GM18502 (cell line): ENCODE measurements around the gene XKR7.
"Not testable (repeated sequence)": the region's sequence is repeated elsewhere in the genome, so short reads cannot be mapped to it uniquely, and the experiment has no call there.

Experiments
- ATAC-seq: cut with Tn5 transposase; IDR thresholded peaks from one replicate; pipeline ENCODE4 v1.9.1; 2021; ENCODE audit warnings: mild to moderate bottlenecking; ENCODE audit not compliant: unreplicated experiment, poor library complexity

The XKR7 gene, protein sequence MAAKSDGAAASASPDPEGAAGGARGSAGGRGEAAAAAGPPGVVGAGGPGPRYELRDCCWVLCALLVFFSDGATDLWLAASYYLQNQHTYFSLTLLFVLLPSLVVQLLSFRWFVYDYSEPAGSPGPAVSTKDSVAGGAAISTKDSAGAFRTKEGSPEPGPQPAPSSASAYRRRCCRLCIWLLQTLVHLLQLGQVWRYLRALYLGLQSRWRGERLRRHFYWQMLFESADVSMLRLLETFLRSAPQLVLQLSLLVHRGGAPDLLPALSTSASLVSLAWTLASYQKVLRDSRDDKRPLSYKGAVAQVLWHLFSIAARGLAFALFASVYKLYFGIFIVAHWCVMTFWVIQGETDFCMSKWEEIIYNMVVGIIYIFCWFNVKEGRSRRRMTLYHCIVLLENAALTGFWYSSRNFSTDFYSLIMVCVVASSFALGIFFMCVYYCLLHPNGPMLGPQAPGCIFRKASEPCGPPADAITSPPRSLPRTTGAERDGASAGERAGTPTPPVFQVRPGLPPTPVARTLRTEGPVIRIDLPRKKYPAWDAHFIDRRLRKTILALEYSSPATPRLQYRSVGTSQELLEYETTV

GRCh38 chr20:31967830-31968249, at the start of gene XKR7:
TSS of gene XKR7 (plus strand) at chr20:31968151. CDS start at chr20:31968176, 25 bp downstream.
- no peak for ATAC-seq

DNA sequence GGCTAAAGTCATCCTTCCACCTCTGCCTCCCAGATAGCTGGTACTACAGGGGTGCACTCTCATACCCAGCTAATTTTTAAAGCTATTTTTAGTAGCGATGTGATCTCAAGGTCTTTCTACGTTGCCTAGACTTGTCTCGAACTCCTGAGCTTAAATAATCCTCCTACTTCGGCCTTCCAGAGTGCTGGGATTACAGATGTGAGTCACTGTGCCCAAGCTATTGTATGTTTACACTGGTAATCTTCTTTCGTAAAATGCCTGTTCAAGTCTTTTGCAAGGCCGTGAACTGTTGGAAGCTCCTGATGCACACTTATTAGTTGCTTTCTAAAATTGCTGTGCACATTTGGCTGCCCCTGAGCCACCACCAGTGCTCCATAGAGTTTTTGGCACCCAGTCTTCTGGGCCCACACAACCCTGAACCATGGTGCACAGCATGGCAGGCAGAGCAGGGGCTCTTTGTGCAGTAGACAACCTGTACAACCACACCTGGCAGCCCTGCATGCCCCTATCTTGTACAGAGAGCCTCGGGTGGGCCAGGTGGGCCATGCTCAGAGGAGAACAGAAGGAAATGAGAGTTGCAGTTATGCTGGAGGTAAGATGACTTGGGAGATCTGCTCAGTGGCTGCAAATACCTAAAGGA, 49.4 kb upstream of the XKR7 start:
- no peak for ATAC-seq

DNA sequence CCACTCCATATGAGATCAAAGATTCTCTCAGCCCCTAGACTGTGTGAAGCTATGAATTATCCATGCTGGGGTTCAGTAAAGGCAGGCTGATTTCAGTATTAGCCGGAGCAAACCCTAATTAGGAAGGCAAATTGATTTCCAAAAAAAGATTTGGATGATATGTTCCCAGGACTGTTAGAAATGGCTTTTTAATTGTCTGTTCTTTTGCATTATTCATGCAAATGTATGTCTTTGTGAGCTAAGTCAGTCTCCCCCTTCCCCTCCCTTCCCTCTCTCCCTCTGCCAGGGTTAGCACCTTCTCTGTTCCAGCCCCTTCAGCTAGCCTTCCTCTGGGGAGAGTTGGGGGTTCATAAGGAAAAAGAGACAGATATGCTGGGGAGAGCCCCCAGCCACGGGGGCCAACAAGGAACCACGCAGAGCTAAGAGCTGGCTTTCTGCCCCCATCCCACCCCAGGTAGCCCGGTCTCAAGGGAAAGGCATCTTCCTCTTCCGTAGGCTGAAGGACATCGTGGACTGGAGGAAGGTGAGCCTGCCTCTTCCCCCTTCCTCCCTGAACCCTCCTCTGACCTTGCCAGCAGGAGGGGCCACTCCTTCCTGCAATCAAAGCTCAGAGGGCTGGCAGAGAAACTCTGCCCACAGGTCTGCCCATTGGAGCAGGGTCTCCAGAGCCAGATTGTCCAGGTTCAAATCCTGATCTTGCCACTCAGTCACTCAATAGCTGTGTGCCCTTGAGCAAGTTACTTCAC, 48.4 kb upstream of the XKR7 start:
- no peak for ATAC-seq

GRCh38 chr20:31920275-31920855, 47.6 kb upstream of the XKR7 start:
- ATAC-seq, result no peak

DNA sequence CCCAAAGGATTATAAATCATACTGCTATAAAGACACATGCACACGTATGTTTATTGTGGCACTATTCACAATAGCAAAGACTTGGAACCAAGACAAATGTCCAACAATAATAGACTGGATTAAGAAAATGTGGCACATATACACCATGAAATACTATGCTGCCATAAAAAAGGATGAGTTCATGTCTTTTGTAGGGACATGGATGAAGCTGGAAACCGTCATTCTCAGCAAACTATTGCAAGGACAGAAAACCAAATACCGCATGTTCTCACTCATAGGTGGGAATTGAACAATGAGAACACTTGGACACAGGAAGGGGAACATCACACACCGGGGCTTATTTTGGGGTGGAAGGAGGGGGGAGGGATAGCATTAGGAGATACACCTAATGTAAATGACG, 46.5 kb upstream of the XKR7 start:
- ATAC-seq, result not testable (repeated sequence)

- no peak for ATAC-seq
These were observed 45.8 kb upstream of the XKR7 start for GRCh38 chr20:31922181-31922580.

DNA sequence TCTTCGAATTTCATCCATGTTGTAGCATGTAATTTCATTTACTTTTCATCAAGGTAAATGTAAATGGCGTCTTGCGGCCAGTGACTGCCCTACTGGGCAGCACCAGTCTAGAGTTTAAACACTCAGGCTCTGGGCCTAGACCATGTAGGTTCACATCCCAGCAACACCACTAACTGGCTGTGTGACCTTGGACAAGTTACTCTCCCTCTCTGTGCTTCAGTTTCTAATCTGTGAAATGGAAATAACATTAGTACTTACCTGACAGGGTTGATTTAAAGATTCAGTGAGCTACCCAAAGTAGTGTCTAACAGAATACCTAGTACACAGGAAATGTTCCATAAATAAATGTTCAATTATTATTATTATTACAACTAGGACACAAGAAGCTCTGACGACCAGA, 45.4 kb upstream of the XKR7 start:
- no peak for ATAC-seq

DNA sequence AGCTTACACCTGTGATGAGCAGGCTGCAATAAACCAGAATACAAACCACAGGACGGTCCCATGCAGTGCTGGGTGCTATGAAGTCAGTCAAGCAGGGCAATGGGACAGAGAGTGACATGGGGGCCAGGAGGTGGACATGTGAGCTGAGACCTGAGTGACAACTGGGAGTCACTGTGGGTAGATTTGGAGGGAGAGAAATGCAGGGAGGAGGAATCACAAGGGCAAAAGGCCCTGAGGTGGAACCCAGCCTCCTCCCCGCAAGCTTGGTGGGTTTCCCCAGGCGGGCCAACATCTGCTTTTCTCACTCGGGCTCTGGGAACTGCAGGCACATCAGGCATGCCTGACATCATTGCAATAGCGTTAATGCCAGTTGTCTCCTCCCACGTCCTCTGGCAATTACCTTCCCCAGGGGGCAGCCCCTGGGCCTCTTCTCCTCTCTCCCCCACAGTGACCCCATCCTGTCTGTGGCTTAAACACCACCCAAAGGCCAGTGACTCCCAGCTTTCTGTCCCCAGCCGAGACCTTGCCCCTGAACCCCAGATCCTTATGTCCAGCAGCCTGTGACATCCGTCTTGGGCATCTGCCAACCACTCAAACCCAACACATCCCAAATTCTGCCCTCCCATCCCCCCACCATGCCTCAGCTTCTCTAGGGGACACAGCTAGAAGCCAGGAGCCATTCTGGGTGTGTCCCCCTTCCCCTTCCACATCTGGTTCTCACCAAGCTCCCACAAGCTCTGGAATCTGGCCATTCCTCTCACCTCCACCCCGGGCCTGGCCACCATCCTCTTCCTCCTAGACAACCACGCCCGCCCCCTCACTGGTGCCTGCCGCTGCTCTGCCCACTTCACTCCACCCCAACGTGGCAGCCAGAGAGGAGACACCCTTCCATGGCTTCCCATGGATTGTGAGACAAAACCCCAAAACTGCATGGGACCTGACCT, 44.3 kb upstream of the XKR7 start:
- ATAC-seq, result no peak

DNA sequence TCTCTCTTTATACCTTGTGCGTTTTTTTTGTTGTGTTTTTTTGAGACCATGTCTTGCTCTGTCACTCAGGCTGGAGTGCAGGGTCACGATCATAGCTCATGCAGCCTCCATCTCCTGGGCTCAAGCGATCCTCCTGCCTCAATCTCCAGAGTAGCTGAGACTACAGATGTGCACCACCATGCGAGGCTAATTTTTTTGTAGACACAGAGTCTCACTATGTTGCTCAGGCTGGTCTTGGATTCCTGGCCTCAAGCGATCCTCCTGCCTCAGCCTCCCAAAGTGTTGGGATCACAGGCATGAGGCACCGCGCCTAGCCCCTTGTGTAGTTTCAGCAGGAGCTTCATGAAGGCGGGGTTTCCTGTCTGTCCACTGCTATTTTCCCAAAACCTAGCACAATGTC, 43.4 kb upstream of the XKR7 start:
- ATAC-seq, result no peak

- ATAC-seq, result no peak
These were observed 42.3 kb upstream of the XKR7 start for GRCh38 chr20:31925631-31926030.

- no peak for ATAC-seq
These were observed 41.5 kb upstream of the XKR7 start for GRCh38 chr20:31926493-31926892.

GRCh38 chr20:31927627-31928159, 40.3 kb upstream of the XKR7 start:
- ATAC-seq, result no peak

DNA sequence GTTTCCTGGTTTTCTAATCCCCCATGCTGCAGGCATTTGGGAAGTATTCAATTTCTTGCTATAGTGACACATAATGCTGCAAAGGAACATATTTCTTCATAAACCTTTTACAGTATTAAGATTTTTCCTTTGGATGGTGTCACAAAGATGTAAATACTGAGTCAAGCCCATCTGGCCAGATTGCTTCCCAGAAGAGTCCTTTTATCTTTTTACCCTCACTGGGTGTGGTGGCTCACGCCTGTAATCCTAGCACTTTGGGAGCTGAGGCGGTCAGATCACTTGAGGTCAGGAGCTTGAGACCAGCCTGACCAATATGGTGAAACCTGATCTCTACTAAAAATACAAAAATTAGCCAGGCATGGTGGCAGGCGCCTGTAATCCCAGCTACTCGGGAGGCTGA, 38.3 kb upstream of the XKR7 start:
- ATAC-seq, result not testable (repeated sequence)

DNA sequence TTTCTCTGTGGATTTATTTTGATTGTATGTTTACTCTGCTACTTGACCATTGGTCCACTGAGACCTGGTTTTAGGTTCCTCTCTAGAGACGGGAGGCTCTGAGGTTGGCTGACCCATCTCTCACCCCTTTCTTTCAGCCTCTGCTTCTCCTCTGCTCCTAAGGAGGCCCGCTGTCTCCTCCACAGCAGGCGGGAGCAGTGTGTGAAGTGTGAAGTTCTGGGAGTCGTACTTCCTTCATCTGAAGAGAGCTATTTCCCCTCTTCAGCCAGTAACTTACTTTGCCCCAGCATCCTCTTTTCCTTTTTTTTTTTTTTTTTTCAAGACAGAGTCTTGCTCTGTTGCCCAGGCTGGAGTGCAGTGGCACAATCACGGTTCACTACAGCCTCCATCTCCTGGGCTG, 37.2 kb upstream of the XKR7 start:
- ATAC-seq, result no peak

DNA sequence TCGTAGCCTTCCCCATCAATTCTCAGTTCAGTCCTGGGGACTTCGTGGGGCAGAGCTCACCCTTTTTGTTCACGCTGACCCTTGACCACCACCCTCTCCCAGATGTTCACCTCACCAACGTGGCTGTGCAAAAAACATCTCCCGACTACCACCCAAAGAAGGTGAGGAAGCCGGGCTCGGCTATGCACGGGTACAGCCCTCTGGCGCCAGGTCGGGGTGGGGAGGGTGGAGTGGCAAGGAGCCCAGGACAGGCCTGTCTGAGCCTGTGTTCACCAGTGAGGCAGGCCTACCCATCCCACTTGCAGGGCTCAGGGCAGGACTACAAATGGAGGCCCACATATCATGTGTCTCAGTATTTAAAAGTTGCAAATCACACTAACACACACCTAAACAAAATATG, 34.3 kb upstream of the XKR7 start:
- ATAC-seq, result no peak

DNA sequence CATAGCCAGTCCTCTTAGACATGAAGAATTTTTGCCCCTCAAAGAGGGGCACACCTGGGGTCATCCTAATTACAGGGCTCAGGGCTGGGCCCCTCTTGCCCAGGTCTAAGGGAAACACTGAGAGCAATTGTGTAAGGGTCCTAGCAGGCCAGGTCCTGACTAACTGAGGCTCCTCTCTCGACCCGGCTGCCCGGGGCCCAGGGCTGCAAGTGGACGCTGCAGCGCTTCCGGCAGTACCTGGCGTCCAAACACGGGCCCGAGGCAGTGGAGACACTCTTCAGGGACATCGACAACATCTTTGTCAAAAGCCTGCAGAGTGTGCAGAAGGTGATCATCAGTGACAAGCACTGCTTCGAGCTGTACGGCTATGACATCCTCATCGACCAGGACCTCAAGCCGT, 33.5 kb upstream of the XKR7 start:
- no peak for ATAC-seq

GRCh38 chr20:31934968-31935764, 32.8 kb upstream of the XKR7 start:
- no peak for ATAC-seq

- ATAC-seq, result no peak
These were observed 31.5 kb upstream of the XKR7 start for GRCh38 chr20:31936420-31936819.
